SH-SY5Y (cell line): ENCODE data around the gene ATXN7L3B.

Experiments
- GATA2 ChIP-seq: IDR thresholded peaks from 2 replicates; pipeline ENCODE4 v1.6.1; 2011; ENCODE audit warnings: mild to moderate bottlenecking, low read depth, low read length
- GATA3 ChIP-seq: IDR thresholded peaks from 2 replicates; pipeline ENCODE4 v1.6.1; 2011; ENCODE audit warnings: low read depth, mild to moderate bottlenecking, low read length, moderate library complexity

GRCh38 chr12:74530676-74531075, 7.0 kb upstream of the ATXN7L3B start:
- TF ChIP-seq GATA2 (no peak), GATA3 (no peak)
